NCI-H2227 treated with DMSO at 0.1 percent for 48 hours (cell line): ENCODE measurements around the gene PARVA.
"Not testable (repeated sequence)": the region's sequence is repeated elsewhere in the genome, so short reads cannot be mapped to it uniquely, and the experiment has no call there.

ENCODE experiments used
- DNase-seq: peaks from one replicate; lab custom pipeline; 2025; lab: John Stamatoyannopoulos, UW

The PARVA gene

GRCh38 chr11:12503886-12504285 lies 126.5 kb downstream of the PARVA start:
- DNase-seq = no peak

GRCh38 chr11:12505183-12505582 lies 127.8 kb downstream of the PARVA start:
- DNase-seq = no peak

GRCh38 chr11:12506404-12506921 lies 129.1 kb downstream of the PARVA start:
- DNase-seq = peak; percentile 65

GRCh38 chr11:12507391-12507790 lies 130.0 kb downstream of the PARVA start:
- DNase-seq = no peak

GRCh38 chr11:12508151-12508751 lies 130.9 kb downstream of the PARVA start:
- no peak for DNase-seq

- DNase-seq = no peak
These were observed 132.0 kb downstream of the PARVA start for GRCh38 chr11:12509371-12509770.

- DNase-seq = no peak
These were observed 134.8 kb downstream of the PARVA start for GRCh38 chr11:12512132-12512531.

- no peak for DNase-seq
These were observed 135.5 kb downstream of the PARVA start for GRCh38 chr11:12512826-12513395.

GRCh38 chr11:12516387-12517105 lies 139.2 kb downstream of the PARVA start:
- no peak for DNase-seq

- DNase-seq = no peak
These were observed 139.9 kb downstream of the PARVA start for GRCh38 chr11:12517306-12517705.

GRCh38 chr11:12517741-12518140 lies 140.4 kb downstream of the PARVA start:
- DNase-seq = no peak

GRCh38 chr11:12518606-12519385 lies 141.4 kb downstream of the PARVA start:
- no peak for DNase-seq

- no peak for DNase-seq
These were observed 142.7 kb downstream of the PARVA start for GRCh38 chr11:12520054-12520453.

- DNase-seq = not testable (repeated sequence)
These were observed 143.2 kb downstream of the PARVA start for GRCh38 chr11:12520576-12520975.

GRCh38 chr11:12523180-12523924 lies 146.0 kb downstream of the PARVA start:
- no peak for DNase-seq

- DNase-seq = no peak
These were observed 147.5 kb downstream of the PARVA start for GRCh38 chr11:12524865-12525264.

- DNase-seq = no peak
These were observed 148.2 kb downstream of the PARVA start for GRCh38 chr11:12525466-12526055.

- no peak for DNase-seq
These were observed 149.4 kb downstream of the PARVA start for GRCh38 chr11:12526789-12527188.

GRCh38 chr11:12528487-12528886 lies 151.1 kb downstream of the PARVA start:
- no peak for DNase-seq

GRCh38 chr11:12529041-12529440 lies 151.7 kb downstream of the PARVA start:
- DNase-seq = no peak

GRCh38 chr11:12529793-12530192 lies 152.4 kb downstream of the PARVA start:
- DNase-seq = no peak
